Astrocyte (in vitro differentiated cells and primary cell): Measurements from ENCODE around the gene SV2C.

ENCODE experiments used
- CTCF ChIP-seq: IDR thresholded peaks from 2 replicates; pipeline ENCODE4 v1.5.1; 2011; ENCODE audit warnings: low read depth, mild to moderate bottlenecking, inconsistent platforms, low read length, moderate library complexity; ENCODE audit not compliant: insufficient read depth
- EZH2 ChIP-seq: IDR thresholded peaks from 2 replicates; pipeline ENCODE4 v1.6.1; 2012; ENCODE audit warnings: mild to moderate bottlenecking, low read length, inconsistent platforms; ENCODE audit not compliant: insufficient read depth

- TF ChIP-seq CTCF (no peak), EZH2 (no peak)
Observed at GRCh38 chr5:76229900-76230299, 146.7 kb downstream of the SV2C start.
